PFSK-1 (cell line): ENCODE data around the gene SV2A.

Experiments
- FOXP2 ChIP-seq: optimal IDR thresholded peaks from 2 replicates; pipeline ENCODE3; 2011; ENCODE audit warnings: borderline replicate concordance, control low read depth, inconsistent platforms; ENCODE audit not compliant: insufficient read depth; ENCODE audit errors: extremely low read length, extremely low read depth
- POLR2AphosphoS5 ChIP-seq: IDR thresholded peaks from 2 replicates; pipeline ENCODE4 v1.6.1; 2012; ENCODE audit warnings: low read depth, mild to moderate bottlenecking, control low read depth, low read length, moderate library complexity
- REST ChIP-seq, 2 experiments: IDR thresholded peaks; 2 replicates each; pipeline versions ENCODE4 v1.6.1 to v1.8.0; 2011 to 2012; ENCODE audit warnings: low read depth in 2 of 2, low read length in 2 of 2, control low read depth in 1 of 2, inconsistent platforms in 1 of 2, mild to moderate bottlenecking in 1 of 2, moderate library complexity in 1 of 2; ENCODE audit not compliant: insufficient read depth in 1 of 2
- SIN3A ChIP-seq: IDR thresholded peaks from 2 replicates; pipeline ENCODE4 v1.6.1; 2012; ENCODE audit warnings: mild to moderate bottlenecking, low read length, moderate library complexity, borderline replicate concordance; ENCODE audit not compliant: insufficient read depth

DNA sequence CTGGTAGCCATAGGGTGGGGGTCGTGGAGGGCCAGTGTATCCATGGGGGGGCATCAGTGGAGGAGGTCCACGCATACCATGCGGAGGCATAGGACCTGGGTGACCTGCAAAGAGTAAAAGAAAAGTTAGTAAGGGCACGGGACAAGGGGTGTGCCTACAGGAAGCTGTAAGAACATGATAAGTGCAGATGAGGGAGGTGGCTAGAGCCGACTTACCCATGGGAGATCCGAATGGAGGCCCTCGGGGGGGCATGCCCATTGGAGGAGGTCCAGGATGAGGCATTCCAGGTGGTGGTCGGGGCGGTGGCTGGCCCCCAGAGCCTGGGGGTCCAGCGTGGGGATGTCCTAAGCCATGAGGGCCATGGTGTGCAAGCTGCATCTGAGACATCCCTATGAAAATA is 6.0 kb upstream of the SV2A start:
- TF ChIP-seq POLR2AphosphoS5, result no peak
- TF ChIP-seq SIN3A, result no peak
- TF ChIP-seq REST (IDR thresholded peaks at IDR 0.05; ENCODE audit: insufficient read depth in 1 of 2, low read depth in 2 of 2, low read length in 2 of 2), result no peak
- no peak for TF ChIP-seq FOXP2
